ENCODE results near the gene BCL2L11. TPM values are rescaled to one million over a fixed set of nuclear protein-coding genes. Genes with fewer than 3 reads are reported as not detected.

The BCL2L11 gene
- total and polyA plus RNA-seq, 9 donors = 11.6 to 34.7 (median 20.2) TPM

DNA sequence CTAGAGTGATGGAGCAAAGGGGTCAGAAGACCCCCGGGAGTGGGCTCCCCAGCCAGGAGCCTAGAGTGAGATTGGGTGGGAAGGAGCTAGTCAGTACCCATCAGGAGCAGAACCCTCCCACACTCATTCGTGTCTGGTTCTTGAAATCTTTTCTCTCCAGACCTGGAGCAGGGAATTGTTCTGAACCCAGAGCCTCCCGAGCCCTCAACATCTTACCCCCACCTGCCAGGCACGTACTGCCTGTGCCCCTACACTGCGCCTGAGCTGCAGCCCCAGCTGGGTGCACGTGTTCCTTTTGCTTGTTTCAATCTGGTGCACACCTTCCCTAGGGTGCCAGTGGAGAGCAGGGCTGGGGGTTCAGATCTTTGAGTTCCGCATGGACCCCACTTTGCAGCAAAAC, 52.6 kb downstream of the BCL2L11 start:
- no peak for TF ChIP-seq CTCF (IDR thresholded peaks at IDR 0.05)
- no peak for TF ChIP-seq EP300 (IDR thresholded peaks at IDR 0.05)
- no peak for TF ChIP-seq POLR2A (IDR thresholded peaks at IDR 0.05)
- intact Hi-C loops (cut with DNase I) = no loop called here
- H3K36me3 ChIP-seq = no peaks in the 10 kb centered on the region
- H3K27ac ChIP-seq = no peak overlapping the region
- no peak overlapping the region for H3K4me3 ChIP-seq
- WGBS, 3 donors = 90 to 94% (median 91%) methylated on average over 7 of the region's 7 CpGs
- no peaks in the 10 kb centered on the region for H3K4me1 ChIP-seq (ENCODE audit: insufficient read depth)
- no peaks in the 10 kb centered on the region for H3K27me3 ChIP-seq
- no peaks in the 10 kb centered on the region for H3K9me3 ChIP-seq
- no peak for DNase-seq

DNA sequence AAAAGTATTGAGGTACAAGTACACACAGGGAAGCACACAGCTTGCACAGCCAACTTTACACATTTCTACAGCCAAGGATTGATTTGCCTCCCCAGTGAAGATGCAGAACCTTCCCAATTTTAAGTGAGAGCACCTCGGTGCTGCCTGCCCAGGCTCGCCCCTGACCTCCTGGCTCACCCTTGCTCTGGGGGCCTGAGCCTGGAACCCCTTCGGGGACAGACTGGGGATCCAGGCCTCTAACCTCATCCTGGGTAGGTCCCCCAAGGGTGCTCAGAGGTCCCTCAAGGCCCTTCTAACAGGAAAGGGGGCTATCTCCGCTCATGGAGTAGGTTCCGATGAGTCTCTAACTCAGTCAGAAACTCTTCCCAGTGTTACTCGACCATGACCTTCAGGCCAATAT, 53.1 kb downstream of the BCL2L11 start:
- TF ChIP-seq POLR2A (IDR thresholded peaks at IDR 0.05) = no peak
- TF ChIP-seq CTCF (IDR thresholded peaks at IDR 0.05) = no peak
- TF ChIP-seq EP300 (IDR thresholded peaks at IDR 0.05) = no peak
- no peak overlapping the region for H3K4me3 ChIP-seq
- H3K4me1 ChIP-seq (ENCODE audit: insufficient read depth) = no peaks in the 10 kb centered on the region
- DNase-seq = no peak
- H3K9me3 ChIP-seq = no peaks in the 10 kb centered on the region
- intact Hi-C loops (cut with DNase I) = no loop called here
- WGBS, 3 donors = 90 to 97% (median 92%) methylated on average over 6 of the region's 6 CpGs
- no peaks in the 10 kb centered on the region for H3K27me3 ChIP-seq
- no peak overlapping the region for H3K27ac ChIP-seq
- H3K36me3 ChIP-seq = no peaks in the 10 kb centered on the region

GRCh38 chr2:111175615-111176014, 54.9 kb downstream of the BCL2L11 start:
- no peaks in the 10 kb centered on the region for H3K36me3 ChIP-seq
- H3K4me1 ChIP-seq (ENCODE audit: insufficient read depth) = no peaks in the 10 kb centered on the region
- no peak for DNase-seq
- WGBS, 3 donors = 88 to 92% (median 91%) methylated on average over 4 of the region's 4 CpGs
- no peak overlapping the region for H3K4me3 ChIP-seq
- no peaks in the 10 kb centered on the region for H3K9me3 ChIP-seq
- TF ChIP-seq CTCF (IDR thresholded peaks at IDR 0.05) (no peak), EP300 (IDR thresholded peaks at IDR 0.05) (no peak), POLR2A (IDR thresholded peaks at IDR 0.05) (no peak)
- H3K27me3 ChIP-seq = no peaks in the 10 kb centered on the region
- H3K27ac ChIP-seq = no peak overlapping the region
- intact Hi-C loops (cut with DNase I) = no loop called here

- no peak for TF ChIP-seq CTCF (IDR thresholded peaks at IDR 0.05)
- TF ChIP-seq EP300 (IDR thresholded peaks at IDR 0.05) = no peak
- TF ChIP-seq POLR2A (IDR thresholded peaks at IDR 0.05) = no peak
- H3K4me1 ChIP-seq (ENCODE audit: insufficient read depth) = no peaks in the 10 kb centered on the region
- no peak for DNase-seq
- WGBS, 3 donors = 83 to 86% (median 84%) methylated on average over 7 of the region's 7 CpGs
- no peaks in the 10 kb centered on the region for H3K9me3 ChIP-seq
- H3K27ac ChIP-seq = no peak overlapping the region
- intact Hi-C loops (cut with DNase I) = no loop called here
- H3K27me3 ChIP-seq = no peaks in the 10 kb centered on the region
- no peak overlapping the region for H3K4me3 ChIP-seq
- no peaks in the 10 kb centered on the region for H3K36me3 ChIP-seq
Measured at GRCh38 chr2:111176388-111176787, 55.7 kb downstream of the BCL2L11 start.

GRCh38 chr2:111176867-111177266, 56.2 kb downstream of the BCL2L11 start:
- H3K4me1 ChIP-seq (ENCODE audit: insufficient read depth) = no peaks in the 10 kb centered on the region
- intact Hi-C loops (cut with DNase I) = no loop called here
- WGBS, 3 donors = 89 to 94% (median 91%) methylated on average over 4 of the region's 4 CpGs
- DNase-seq = no peak
- H3K27me3 ChIP-seq = no peaks in the 10 kb centered on the region
- no peak overlapping the region for H3K27ac ChIP-seq
- no peaks in the 10 kb centered on the region for H3K9me3 ChIP-seq
- no peaks in the 10 kb centered on the region for H3K36me3 ChIP-seq
- TF ChIP-seq EP300 (IDR thresholded peaks at IDR 0.05) = no peak
- TF ChIP-seq POLR2A (IDR thresholded peaks at IDR 0.05) = no peak
- no peak for TF ChIP-seq CTCF (IDR thresholded peaks at IDR 0.05)
- H3K4me3 ChIP-seq = no peak overlapping the region

Measured in ovary (tissue), 9 donors.